ENCODE data around the gene FUT1. TPM values are rescaled to one million over a fixed set of nuclear protein-coding genes. Genes with fewer than 3 reads are reported as not detected.
A peak's percentile ranks its signal among the peaks of the same experiment; 100 is the strongest.

The FUT1 gene
- total RNA-seq, 1 experiment from 2014 or later = 0.06 TPM

- peak; percentile 70 for DNase-seq (ENCODE audit: low spot score)
- no TSS peak for BruUV-seq (replicated peaks)
- Histone ChIP-seq H3K27me3 (replicated peaks; ENCODE audit: insufficient read depth, low read depth, low read length, poor library complexity) (no peaks in the 10 kb centered on the region), H3K36me3 (ENCODE audit: insufficient read depth, low read length, poor library complexity, severe bottlenecking) (no peaks in the 10 kb centered on the region), H3K4me1 (ENCODE audit: insufficient read depth, low read length, poor library complexity, severe bottlenecking) (peaks cover 10% of the 10 kb centered on the region), H3K27ac (ENCODE audit: low read depth, low read length, poor library complexity, severe bottlenecking) (peak overlapping the region; percentile 70), H3K9me3 (ENCODE audit: low read depth, low read length, poor library complexity, severe bottlenecking) (no peaks in the 10 kb centered on the region), H3K4me3 (ENCODE audit: low read depth, low read length, poor library complexity, severe bottlenecking) (no peak overlapping the region)
- POLR2A ChIA-PET (ENCODE audit: low non-redundant PET) = no interaction called here
- CTCF ChIA-PET = interaction anchor here (0.6 to 1.4 kb wide), 2 partner anchors 11 to 835 kb away, joined by 3 read pairs; no protein-coding TSS in a partner anchor
- intact Hi-C loops (cut with micrococcal nuclease; ENCODE audit: unreplicated experiment) = loop anchor here (10.0 kb wide), 1 partner anchor 426 kb away; no protein-coding TSS in a partner anchor
- TF ChIP-seq EZH2 (IDR thresholded peaks at IDR 0.05; ENCODE audit: borderline replicate concordance, low read depth, low read length, poor library complexity, severe bottlenecking) (no peak), CTCF (conservative IDR thresholded peaks at IDR 0.05; ENCODE audit: low read depth, low read length) (no peak)
Measured at GRCh38 chr19:48798937-48799336, 46.5 kb upstream of the FUT1 start.

- no peak for DNase-seq (ENCODE audit: low spot score)
- no peaks in the 10 kb centered on the region for H3K9me3 ChIP-seq (ENCODE audit: low read depth, low read length, poor library complexity, severe bottlenecking)
- H3K27me3 ChIP-seq (replicated peaks; ENCODE audit: insufficient read depth, low read depth, low read length, poor library complexity) = no peaks in the 10 kb centered on the region
- TF ChIP-seq CTCF (conservative IDR thresholded peaks at IDR 0.05; ENCODE audit: low read depth, low read length) (no peak), EZH2 (IDR thresholded peaks at IDR 0.05; ENCODE audit: borderline replicate concordance, low read depth, low read length, poor library complexity, severe bottlenecking) (no peak)
- ChIA-PET POLR2A (ENCODE audit: low non-redundant PET) (no interaction called here), CTCF (no interaction called here)
- no peak overlapping the region for H3K4me3 ChIP-seq (ENCODE audit: low read depth, low read length, poor library complexity, severe bottlenecking)
- intact Hi-C loops (cut with micrococcal nuclease; ENCODE audit: unreplicated experiment) = loop anchor here (10.0 kb wide), 1 partner anchor 428 kb away; no protein-coding TSS in a partner anchor
- no peaks in the 10 kb centered on the region for H3K36me3 ChIP-seq (ENCODE audit: insufficient read depth, low read length, poor library complexity, severe bottlenecking)
- peaks cover 10% of the 10 kb centered on the region for H3K4me1 ChIP-seq (ENCODE audit: insufficient read depth, low read length, poor library complexity, severe bottlenecking)
- no TSS peak for BruUV-seq (replicated peaks)
- H3K27ac ChIP-seq (ENCODE audit: low read depth, low read length, poor library complexity, severe bottlenecking) = no peak overlapping the region
Measured at GRCh38 chr19:48797103-48797502, 44.7 kb upstream of the FUT1 start.

GRCh38 chr19:48796298-48797083 is 44.0 kb upstream of the FUT1 start:
- POLR2A ChIA-PET (ENCODE audit: low non-redundant PET) = no interaction called here
- Histone ChIP-seq H3K4me3 (ENCODE audit: low read depth, low read length, poor library complexity, severe bottlenecking) (no peak overlapping the region), H3K36me3 (ENCODE audit: insufficient read depth, low read length, poor library complexity, severe bottlenecking) (no peaks in the 10 kb centered on the region)

More at GRCh38 chr19:48796298-48797083, 44.0 kb upstream of the FUT1 start:
- peaks cover 10% of the 10 kb centered on the region for H3K4me1 ChIP-seq (ENCODE audit: insufficient read depth, low read length, poor library complexity, severe bottlenecking)
- no peaks in the 10 kb centered on the region for H3K9me3 ChIP-seq (ENCODE audit: low read depth, low read length, poor library complexity, severe bottlenecking)
- DNase-seq (ENCODE audit: low spot score) = no peak
- CTCF ChIA-PET = interaction anchor here (1.3 to 3.0 kb wide), 3 partner anchors 46 to 197 kb away, joined by 4 to 32 read pairs (median 19); partner anchors contain the start of gene RUVBL2
- H3K27me3 ChIP-seq (replicated peaks; ENCODE audit: insufficient read depth, low read depth, low read length, poor library complexity) = no peaks in the 10 kb centered on the region
- BruUV-seq (replicated peaks) = no TSS peak
- H3K27ac ChIP-seq (ENCODE audit: low read depth, low read length, poor library complexity, severe bottlenecking) = peak overlapping the region; percentile 64
- intact Hi-C loops (cut with micrococcal nuclease; ENCODE audit: unreplicated experiment) = loop anchor here (10.0 kb wide), 1 partner anchor 428 kb away; no protein-coding TSS in a partner anchor
- TF ChIP-seq CTCF (conservative IDR thresholded peaks at IDR 0.05; ENCODE audit: low read depth, low read length) = no peak
- no peak for TF ChIP-seq EZH2 (IDR thresholded peaks at IDR 0.05; ENCODE audit: borderline replicate concordance, low read depth, low read length, poor library complexity, severe bottlenecking)

Measured in A673 (cell line).